SU-DHL-6 (cell line): ENCODE data around the gene MYO1G.

Experiments
- H2AFZ ChIP-seq: fragments of 200-600 bp; sonication (generic); 2 replicates; pipeline ENCODE4 v1.6.1; 2014; ENCODE audit warnings: low read depth, mild to moderate bottlenecking, moderate library complexity, mixed read lengths, antibody characterized with exemption, low read length; ENCODE audit not compliant: severe bottlenecking
- H3F3A ChIP-seq: fragments of 200-600 bp; shearing (Covaris generic); 2 replicates; pipeline ENCODE4 v1.6.0; 2016; ENCODE audit warnings: antibody characterized with exemption, mild to moderate bottlenecking; ENCODE audit not compliant: insufficient read depth
- H3K27ac ChIP-seq: fragments of 200-600 bp; sonication (generic); 2 replicates; pipeline ENCODE4 v1.5.1; 2016; ENCODE audit warnings: low read depth, mild to moderate bottlenecking, low read length, moderate library complexity, mixed read lengths
- H3K27me3 ChIP-seq: fragments of 200-600 bp; sonication (generic), shearing (Covaris generic); 2 replicates; pipeline ENCODE4 v1.6.0; 2014; ENCODE audit warnings: mild to moderate bottlenecking, low read length
- H3K36me3 ChIP-seq: fragments of 200-600 bp; sonication (generic); 2 replicates; pipeline ENCODE4 v1.6.1; 2014; ENCODE audit warnings: mild to moderate bottlenecking, low read length, mixed read lengths
- H3K4me2 ChIP-seq: fragments of 300-600, 200-600 bp; shearing (Covaris generic), sonication (generic); 2 replicates; pipeline ENCODE4 v1.6.0; 2014; ENCODE audit warnings: low read length, low read depth, mild to moderate bottlenecking; ENCODE audit not compliant: poor library complexity, severe bottlenecking
- H3K4me3 ChIP-seq: fragments of 200-600 bp; sonication (generic); 2 replicates; pipeline ENCODE4 v1.5.1; 2014; ENCODE audit warnings: antibody characterized with exemption, low read length, mild to moderate bottlenecking, mixed read lengths; ENCODE audit not compliant: insufficient read depth, poor library complexity, severe bottlenecking
- H3K79me2 ChIP-seq: fragments of 200-600 bp; sonication (generic); 2 replicates; pipeline ENCODE4 v1.6.1; 2014; ENCODE audit warnings: mild to moderate bottlenecking, low read length, moderate library complexity; ENCODE audit not compliant: insufficient read depth
- H3K9ac ChIP-seq: fragments of 200-600 bp; sonication (generic); 2 replicates; pipeline ENCODE4 v1.7.0; 2014; ENCODE audit warnings: mild to moderate bottlenecking, low read length
- H3K9me2 ChIP-seq: fragments of 200-600 bp; sonication (generic); replicated peaks from 2 replicates; pipeline ENCODE4 v1.6.1; 2014; ENCODE audit warnings: low read length; ENCODE audit not compliant: insufficient read depth
- H3K9me3 ChIP-seq: fragments of 200-600 bp; sonication (generic); 2 replicates; pipeline ENCODE4 v1.6.1; 2014; ENCODE audit warnings: low read length, mixed read lengths; ENCODE audit not compliant: insufficient read depth
- H4K20me1 ChIP-seq: fragments of 200-600 bp; sonication (generic); 2 replicates; pipeline ENCODE4 v1.6.1; 2014; ENCODE audit warnings: low read depth, mild to moderate bottlenecking, antibody characterized with exemption, low read length, moderate library complexity, mixed read lengths
- CTCF ChIP-seq: fragments of 200-600 bp; sonication (generic); IDR thresholded peaks from one replicate; pipeline ENCODE4 v1.5.1; 2017; ENCODE audit warnings: antibody characterized with exemption, mild to moderate bottlenecking, low read length, moderate library complexity; ENCODE audit not compliant: insufficient read depth, poor library complexity, severe bottlenecking
- EZH2phosphoT487 ChIP-seq: fragments of 200-600 bp; sonication (generic), shearing (Covaris generic); conservative IDR thresholded peaks from 2 replicates; pipeline ENCODE4 v1.6.1; 2018; ENCODE audit warnings: mild to moderate bottlenecking, antibody characterized with exemption, low read length, moderate library complexity, mixed read lengths

The MYO1G gene

GRCh38 chr7:45021604-45022296 is 42.9 kb upstream of the MYO1G start:
- no peaks in the 10 kb centered on the region for H3K27me3 ChIP-seq
- H3F3A ChIP-seq, result peaks cover 49% of the 10 kb centered on the region
- H3K9me2 ChIP-seq, result no peaks in the 10 kb centered on the region
- H4K20me1 ChIP-seq, result peaks cover 12% of the 10 kb centered on the region; the same call in 1 of the 2 replicates
- H3K4me3 ChIP-seq, result no peak overlapping the region
- H3K79me2 ChIP-seq, result peaks cover 96% of the 10 kb centered on the region
- peak overlapping the region; percentile 49 for H3K27ac ChIP-seq
- no peak overlapping the region for H3K9ac ChIP-seq
- no peaks in the 10 kb centered on the region for H3K9me3 ChIP-seq
- H3K36me3 ChIP-seq, result peaks cover 7% of the 10 kb centered on the region; the same call in 1 of the 2 replicates
- H3K4me2 ChIP-seq, result no peak overlapping the region
- H2AFZ ChIP-seq, result no peak overlapping the region
- TF ChIP-seq CTCF (no peak), EZH2phosphoT487 (no peak)

GRCh38 chr7:45020915-45021314 is 42.1 kb upstream of the MYO1G start:
- H3K27me3 ChIP-seq, result no peaks in the 10 kb centered on the region
- peaks cover 6% of the 10 kb centered on the region; the same call in 1 of the 2 replicates for H3K36me3 ChIP-seq
- peak overlapping the region; percentile 20 for H3K27ac ChIP-seq
- no peaks in the 10 kb centered on the region for H3K9me2 ChIP-seq
- no peak overlapping the region for H2AFZ ChIP-seq
- H3K79me2 ChIP-seq, result peaks cover 92% of the 10 kb centered on the region
- no peak overlapping the region for H3K4me2 ChIP-seq
- no peak overlapping the region for H3K4me3 ChIP-seq
- TF ChIP-seq EZH2phosphoT487, result no peak
- no peak for TF ChIP-seq CTCF
- H4K20me1 ChIP-seq, result peaks cover 11% of the 10 kb centered on the region
- peaks cover 41% of the 10 kb centered on the region for H3F3A ChIP-seq
- no peaks in the 10 kb centered on the region for H3K9me3 ChIP-seq
- H3K9ac ChIP-seq, result no peak overlapping the region

GRCh38 chr7:45017253-45017652 is 38.4 kb upstream of the MYO1G start:
- Histone ChIP-seq H3K9me3 (no peaks in the 10 kb centered on the region), H3K27me3 (no peaks in the 10 kb centered on the region), H3K9me2 (no peaks in the 10 kb centered on the region), H3F3A (peaks cover 27% of the 10 kb centered on the region), H3K36me3 (peaks cover 31% of the 10 kb centered on the region; the same call in 1 of the 2 replicates), H4K20me1 (peaks cover 27% of the 10 kb centered on the region), H3K4me2 (no peak overlapping the region), H3K4me3 (no peak overlapping the region), H3K79me2 (peaks cover 92% of the 10 kb centered on the region), H3K27ac (no peak overlapping the region), H2AFZ (no peak overlapping the region), H3K9ac (no peak overlapping the region)
- TF ChIP-seq EZH2phosphoT487 (no peak), CTCF (no peak)
